ENCODE measurements around the gene JADE3.
"Not testable (repeated sequence)": the region's sequence is repeated elsewhere in the genome, so short reads cannot be mapped to it uniquely, and the experiment has no call there.

Gene JADE3

GRCh38 chrX:46938589-46938988 is 26.4 kb downstream of the JADE3 start:
- DNase-seq, result no peak

GRCh38 chrX:46941341-46941740 is 29.1 kb downstream of the JADE3 start:
- DNase-seq, result no peak

GRCh38 chrX:46953137-46953527 is 40.9 kb downstream of the JADE3 start:
- DNase-seq, result no peak

- DNase-seq, result no peak
Observed at GRCh38 chrX:46953597-46953996, 41.4 kb downstream of the JADE3 start.

GRCh38 chrX:46954716-46955115 is 42.5 kb downstream of the JADE3 start:
- no peak for DNase-seq

GRCh38 chrX:46956589-46956988 is 44.4 kb downstream of the JADE3 start:
- DNase-seq, result not testable (repeated sequence)

- DNase-seq, result no peak
Observed at GRCh38 chrX:46957297-46957696, 45.1 kb downstream of the JADE3 start.

GRCh38 chrX:46959101-46959500 is 46.9 kb downstream of the JADE3 start:
- no peak for DNase-seq

- no peak for DNase-seq
Observed at GRCh38 chrX:46959985-46960700, 47.9 kb downstream of the JADE3 start.

GRCh38 chrX:46961097-46961496 is 48.9 kb downstream of the JADE3 start:
- no peak for DNase-seq

- DNase-seq, result no peak
Observed at GRCh38 chrX:46961574-46962283, 49.5 kb downstream of the JADE3 start.

- DNase-seq, result no peak
Observed at GRCh38 chrX:46965125-46965758, 53.0 kb downstream of the JADE3 start.

GRCh38 chrX:46967547-46967946 is 55.3 kb downstream of the JADE3 start:
- no peak for DNase-seq

GRCh38 chrX:46977046-46977445 is 64.8 kb downstream of the JADE3 start:
- DNase-seq, result not testable (repeated sequence)

GRCh38 chrX:46978341-46979291 is 66.4 kb downstream of the JADE3 start:
- DNase-seq, result peak; percentile 46 to 66

GRCh38 chrX:46984705-46985104 is 72.5 kb downstream of the JADE3 start:
- no peak for DNase-seq

- DNase-seq, result no peak
Observed at GRCh38 chrX:46989548-46989947, 77.3 kb downstream of the JADE3 start.

GRCh38 chrX:46991664-46992063 is 79.4 kb downstream of the JADE3 start:
- DNase-seq, result no peak

GRCh38 chrX:46992070-46992469 is 79.8 kb downstream of the JADE3 start:
- DNase-seq, result no peak

GRCh38 chrX:46994096-46994495 is 81.9 kb downstream of the JADE3 start:
- no peak for DNase-seq

- DNase-seq, result no peak
Observed at GRCh38 chrX:47012131-47012530, 99.9 kb downstream of the JADE3 start.

GRCh38 chrX:47026198-47026597 is 114.0 kb downstream of the JADE3 start:
- no peak for DNase-seq

- DNase-seq, result no peak
Observed at GRCh38 chrX:47030339-47030738, 118.1 kb downstream of the JADE3 start.
